Large intestine (tissue), 3 donors: ENCODE results near the gene RPS6KC1. TPM values are rescaled to one million over a fixed set of nuclear protein-coding genes. Genes with fewer than 3 reads are reported as not detected.
"Not testable (repeated sequence)": the region's sequence is repeated elsewhere in the genome, so short reads cannot be mapped to it uniquely, and the experiment has no call there.

Experiments
- DNase-seq, 2 donors: peaks; one replicate each; pipeline versions ENCODE4 v3.0.0 to v3.0.0-alpha.2; 2013
- H3K27ac ChIP-seq: one replicate; pipeline ENCODE4 v1.5.1; 2013; ENCODE audit warnings: low read length
- H3K27me3 ChIP-seq: 2 replicates; pipeline ENCODE4 v1.6.1; 2013; ENCODE audit warnings: low read length; ENCODE audit not compliant: control insufficient read depth, insufficient read depth
- H3K36me3 ChIP-seq: 2 replicates; pipeline ENCODE4 v1.6.1; 2013; ENCODE audit warnings: low read length; ENCODE audit not compliant: control insufficient read depth, insufficient read depth
- H3K4me1 ChIP-seq: one replicate; pipeline ENCODE4 v1.6.1; 2013; ENCODE audit warnings: low read length; ENCODE audit not compliant: control insufficient read depth, insufficient read depth
- H3K4me3 ChIP-seq: one replicate; pipeline ENCODE4 v1.5.1; 2013; ENCODE audit warnings: low read length
- H3K9me3 ChIP-seq: one replicate; pipeline ENCODE4 v1.6.1; 2013; ENCODE audit warnings: mild to moderate bottlenecking, low read depth, low read length, moderate library complexity; ENCODE audit not compliant: control insufficient read depth
- WGBS: methylation state at CpG from one replicate; pipeline ENCODE4 v1.1.5; 2013; ENCODE audit warnings: low lambda C conversion rate; ENCODE audit not compliant: insufficient coverage; 5-methylcytosine and 5-hydroxymethylcytosine counted together
- polyA plus RNA-seq: library from polyadenylated mRNA; unstranded; fragments of 120-200 nt; gene quantifications from one replicate; pipeline ENCODE4 v1.2.1, GENCODE V29; 2013

The RPS6KC1 gene
- polyA plus RNA-seq, 1 donor, result 13.7 TPM

DNA sequence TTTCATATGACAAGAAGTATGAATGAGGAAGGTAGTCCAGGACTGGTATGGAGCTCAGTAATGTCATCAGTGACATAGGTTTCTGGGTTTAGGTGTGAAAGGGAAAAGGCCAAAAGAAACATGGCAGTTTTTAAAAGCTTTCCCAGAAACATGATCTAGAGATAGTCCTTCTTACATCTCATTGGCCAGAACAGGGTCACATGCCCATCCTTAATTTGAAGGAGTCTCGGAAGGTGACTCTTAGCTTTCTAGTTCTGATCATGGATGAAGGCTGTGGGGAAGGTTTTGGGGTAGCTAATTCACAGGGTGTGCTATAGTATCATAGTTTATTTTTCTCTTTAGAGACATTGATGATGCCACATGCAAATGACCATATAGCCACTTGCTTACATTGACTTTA, 55.3 kb downstream of the RPS6KC1 start:
- Histone ChIP-seq H3K27me3 (no peaks in the 10 kb centered on the region), H3K9me3 (no peaks in the 10 kb centered on the region), H3K4me3 (no peak overlapping the region), H3K27ac (no peak overlapping the region), H3K36me3 (no peaks in the 10 kb centered on the region), H3K4me1 (no peaks in the 10 kb centered on the region)
- WGBS, result no CpG with 5 or more reads among the region's 1 CpG
- no peak for DNase-seq

DNA sequence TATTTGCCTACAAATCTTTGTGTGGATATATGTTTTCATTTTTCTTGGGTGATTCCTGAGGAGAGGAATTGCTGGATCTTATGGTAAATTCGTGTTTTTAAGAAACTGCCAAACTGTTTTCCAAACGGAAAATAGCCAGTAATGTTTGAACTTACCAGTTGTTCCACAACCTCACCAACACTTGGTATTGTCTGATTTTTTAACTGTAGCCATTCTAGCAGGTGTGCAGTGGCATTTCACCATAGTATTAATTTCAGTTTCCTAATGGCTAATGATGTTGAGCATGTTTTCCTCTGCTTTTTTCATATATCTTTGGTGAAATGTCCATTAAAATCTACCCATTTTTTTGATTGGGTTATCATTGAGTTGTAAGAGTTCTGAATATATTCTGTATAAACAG, 56.6 kb downstream of the RPS6KC1 start:
- Histone ChIP-seq H3K4me1 (no peaks in the 10 kb centered on the region), H3K9me3 (no peaks in the 10 kb centered on the region), H3K36me3 (no peaks in the 10 kb centered on the region), H3K27me3 (no peaks in the 10 kb centered on the region), H3K4me3 (no peak overlapping the region), H3K27ac (no peak overlapping the region)
- no CpG with 5 or more reads among the region's 2 CpGs for WGBS
- no peak for DNase-seq

- no peaks in the 10 kb centered on the region for H3K27me3 ChIP-seq
- 75% methylated on average over 1 of the region's 4 CpGs for WGBS
- no peak overlapping the region for H3K4me3 ChIP-seq
- no peak for DNase-seq
- H3K36me3 ChIP-seq, result no peaks in the 10 kb centered on the region
- H3K27ac ChIP-seq, result no peak overlapping the region
- H3K4me1 ChIP-seq, result no peaks in the 10 kb centered on the region
- no peaks in the 10 kb centered on the region for H3K9me3 ChIP-seq
Measured at GRCh38 chr1:213110349-213111300, 59.6 kb downstream of the RPS6KC1 start.

DNA sequence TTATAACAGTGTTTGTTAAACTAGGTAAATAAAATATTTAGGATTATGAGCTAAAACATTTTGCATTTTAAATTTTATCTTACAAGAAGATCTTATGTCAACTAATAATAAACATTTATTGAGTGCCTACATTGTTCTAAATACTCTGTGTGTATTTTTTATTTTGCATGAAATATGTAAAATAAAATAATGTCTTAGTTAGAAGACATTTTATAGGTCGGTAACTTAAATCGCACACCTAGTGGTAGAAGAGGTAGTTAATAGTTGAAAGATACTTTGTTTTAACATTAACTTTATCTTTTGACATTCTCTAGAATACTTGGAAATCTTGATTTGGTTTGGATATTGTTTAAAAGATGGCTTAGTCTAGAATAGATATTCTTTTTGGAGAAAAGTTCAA, 60.5 kb downstream of the RPS6KC1 start:
- DNase-seq, result no peak
- H3K36me3 ChIP-seq, result no peaks in the 10 kb centered on the region
- H3K4me3 ChIP-seq, result no peak overlapping the region
- H3K4me1 ChIP-seq, result no peaks in the 10 kb centered on the region
- no peaks in the 10 kb centered on the region for H3K27me3 ChIP-seq
- 80% methylated on average over 2 of the region's 2 CpGs for WGBS
- no peaks in the 10 kb centered on the region for H3K9me3 ChIP-seq
- H3K27ac ChIP-seq, result no peak overlapping the region

GRCh38 chr1:213112723-213113122, 61.7 kb downstream of the RPS6KC1 start:
- H3K4me1 ChIP-seq, H3K36me3 ChIP-seq, DNase-seq, H3K27ac ChIP-seq, H3K4me3 ChIP-seq, H3K27me3 ChIP-seq, H3K9me3 ChIP-seq: not testable (repeated sequence)
- WGBS, result no CpG with 5 or more reads among the region's 3 CpGs

GRCh38 chr1:213117699-213118180, 66.7 kb downstream of the RPS6KC1 start:
- H3K4me3 ChIP-seq, H3K27ac ChIP-seq, H3K9me3 ChIP-seq, H3K4me1 ChIP-seq, DNase-seq, H3K27me3 ChIP-seq, H3K36me3 ChIP-seq: not testable (repeated sequence)
- WGBS, result 80% methylated on average over 2 of the region's 4 CpGs

GRCh38 chr1:213119794-213120193, 68.8 kb downstream of the RPS6KC1 start:
- Histone ChIP-seq H3K9me3 (no peaks in the 10 kb centered on the region), H3K27ac (no peak overlapping the region), H3K36me3 (no peaks in the 10 kb centered on the region), H3K4me1 (peaks cover 7% of the 10 kb centered on the region), H3K4me3 (no peak overlapping the region), H3K27me3 (no peaks in the 10 kb centered on the region)
- WGBS, result no CpG with 5 or more reads among the region's 2 CpGs
- DNase-seq, result no peak

- Histone ChIP-seq H3K27ac (no peak overlapping the region), H3K4me3 (no peak overlapping the region), H3K9me3 (no peaks in the 10 kb centered on the region), H3K4me1 (peaks cover 7% of the 10 kb centered on the region), H3K36me3 (no peaks in the 10 kb centered on the region), H3K27me3 (no peaks in the 10 kb centered on the region)
- no peak for DNase-seq
- WGBS, result 71% methylated on average over 1 of the region's 3 CpGs
Measured at GRCh38 chr1:213120386-213120785, 69.3 kb downstream of the RPS6KC1 start.

GRCh38 chr1:213120961-213121360, 69.9 kb downstream of the RPS6KC1 start:
- Histone ChIP-seq H3K4me3 (no peak overlapping the region), H3K4me1 (peaks cover 7% of the 10 kb centered on the region), H3K9me3 (no peaks in the 10 kb centered on the region), H3K27ac (no peak overlapping the region), H3K27me3 (no peaks in the 10 kb centered on the region), H3K36me3 (no peaks in the 10 kb centered on the region)
- DNase-seq, result no peak
- 100% methylated on average over 2 of the region's 4 CpGs for WGBS

- H3K36me3 ChIP-seq, result no peaks in the 10 kb centered on the region
- DNase-seq, result peak; percentile 7 to 41
- H3K27me3 ChIP-seq, result no peaks in the 10 kb centered on the region
- H3K27ac ChIP-seq, result no peak overlapping the region
- no peak overlapping the region for H3K4me3 ChIP-seq
- H3K9me3 ChIP-seq, result no peaks in the 10 kb centered on the region
- peaks cover 7% of the 10 kb centered on the region for H3K4me1 ChIP-seq
Measured at GRCh38 chr1:213122514-213122929, 71.5 kb downstream of the RPS6KC1 start.

DNA sequence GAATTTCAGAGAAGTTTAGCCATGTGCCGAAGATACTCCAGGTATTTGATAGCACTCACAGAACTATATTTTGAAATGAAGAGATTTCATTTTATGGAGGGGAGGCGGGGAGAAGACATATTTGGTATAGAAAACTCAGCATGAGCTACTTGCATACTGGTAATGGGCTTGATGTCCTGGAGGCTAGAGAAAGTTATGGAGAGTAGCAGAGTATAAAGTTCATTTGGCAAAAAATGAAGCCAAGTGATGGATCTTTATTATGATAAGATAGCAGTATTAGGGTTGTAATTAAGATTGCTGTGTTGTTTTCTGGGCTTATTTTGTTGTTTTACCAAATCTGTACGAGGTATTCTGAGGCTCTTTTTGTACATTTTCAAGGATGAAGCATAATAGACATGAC, 72.0 kb downstream of the RPS6KC1 start:
- H3K27ac ChIP-seq, result peak overlapping the region; percentile 0

More for the DNA sequence above, 72.0 kb downstream of the RPS6KC1 start:
- H3K4me1 ChIP-seq, result peaks cover 7% of the 10 kb centered on the region
- H3K4me3 ChIP-seq, result no peak overlapping the region
- no peaks in the 10 kb centered on the region for H3K9me3 ChIP-seq
- no peak for DNase-seq
- H3K36me3 ChIP-seq, result no peaks in the 10 kb centered on the region
- WGBS, result 60% methylated on average over 1 of the region's 3 CpGs
- H3K27me3 ChIP-seq, result no peaks in the 10 kb centered on the region
